ENCODE data around the gene HRH1.
"Not testable (repeated sequence)": the region's sequence is repeated elsewhere in the genome, so short reads cannot be mapped to it uniquely, and the experiment has no call there.

The HRH1 gene

GRCh38 chr3:11178421-11178820 lies 24.1 kb downstream of the HRH1 start:
- TF ChIP-seq, protein P1, sequence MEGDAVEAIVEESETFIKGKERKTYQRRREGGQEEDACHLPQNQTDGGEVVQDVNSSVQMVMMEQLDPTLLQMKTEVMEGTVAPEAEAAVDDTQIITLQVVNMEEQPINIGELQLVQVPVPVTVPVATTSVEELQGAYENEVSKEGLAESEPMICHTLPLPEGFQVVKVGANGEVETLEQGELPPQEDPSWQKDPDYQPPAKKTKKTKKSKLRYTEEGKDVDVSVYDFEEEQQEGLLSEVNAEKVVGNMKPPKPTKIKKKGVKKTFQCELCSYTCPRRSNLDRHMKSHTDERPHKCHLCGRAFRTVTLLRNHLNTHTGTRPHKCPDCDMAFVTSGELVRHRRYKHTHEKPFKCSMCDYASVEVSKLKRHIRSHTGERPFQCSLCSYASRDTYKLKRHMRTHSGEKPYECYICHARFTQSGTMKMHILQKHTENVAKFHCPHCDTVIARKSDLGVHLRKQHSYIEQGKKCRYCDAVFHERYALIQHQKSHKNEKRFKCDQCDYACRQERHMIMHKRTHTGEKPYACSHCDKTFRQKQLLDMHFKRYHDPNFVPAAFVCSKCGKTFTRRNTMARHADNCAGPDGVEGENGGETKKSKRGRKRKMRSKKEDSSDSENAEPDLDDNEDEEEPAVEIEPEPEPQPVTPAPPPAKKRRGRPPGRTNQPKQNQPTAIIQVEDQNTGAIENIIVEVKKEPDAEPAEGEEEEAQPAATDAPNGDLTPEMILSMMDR (IDR thresholded peaks at IDR 0.05; ENCODE audit: borderline replicate concordance, insufficient read depth, low read depth, low read length): no peak
- no peak overlapping the region for H3K4me3 ChIP-seq (ENCODE audit: low read depth, low read length)

- not testable (repeated sequence) for H3K4me3 ChIP-seq (ENCODE audit: low read depth, low read length)
These were observed 30.2 kb downstream of the HRH1 start for GRCh38 chr3:11184328-11184969.

- no peak overlapping the region for H3K4me3 ChIP-seq (ENCODE audit: low read depth, low read length)
- TF ChIP-seq, protein P1 (IDR thresholded peaks at IDR 0.05; ENCODE audit: borderline replicate concordance, insufficient read depth, low read depth, low read length): no peak
These were observed 30.9 kb downstream of the HRH1 start for GRCh38 chr3:11185144-11185543.

DNA sequence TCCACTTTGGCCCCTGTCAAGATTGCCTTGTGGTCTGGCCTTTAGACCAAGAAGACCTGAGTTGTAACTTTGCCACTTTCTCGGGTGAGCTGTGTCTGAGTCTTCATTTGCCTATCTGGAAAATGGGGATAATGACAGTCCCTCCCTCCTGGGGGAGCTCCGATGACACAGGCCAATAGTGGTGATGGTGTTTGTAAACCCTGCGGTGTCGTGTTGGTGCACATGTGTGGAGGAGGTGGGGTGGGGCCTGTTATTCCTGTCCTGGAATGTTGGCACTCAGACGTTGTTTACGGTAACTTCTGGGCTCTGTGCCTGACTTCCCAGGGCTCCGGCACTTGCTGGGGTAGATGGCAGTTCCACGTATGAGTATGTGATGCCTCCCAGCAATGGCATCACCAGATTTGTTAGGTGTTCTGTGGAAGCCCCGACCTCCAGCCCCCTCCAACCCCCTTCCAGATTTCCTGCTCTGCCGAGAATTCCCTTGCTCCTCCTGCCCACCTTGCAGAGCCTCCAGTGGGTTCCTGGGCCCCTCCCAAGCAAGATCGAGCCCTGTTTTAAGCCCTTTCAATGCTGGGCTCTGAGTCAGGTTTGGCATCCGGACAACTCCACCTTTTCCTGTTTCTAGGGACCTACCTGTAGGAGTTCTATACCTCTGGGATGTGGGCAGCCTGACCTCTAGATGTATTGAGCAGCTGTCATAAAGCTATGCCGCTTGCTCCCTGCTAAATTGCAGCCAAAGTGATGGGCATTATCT lies 31.4 kb downstream of the HRH1 start:
- TF ChIP-seq, protein P1 (IDR thresholded peaks at IDR 0.05; ENCODE audit: borderline replicate concordance, insufficient read depth, low read depth, low read length): no peak
- H3K4me3 ChIP-seq (ENCODE audit: low read depth, low read length): no peak overlapping the region

GRCh38 chr3:11186318-11186692 lies 32.0 kb downstream of the HRH1 start:
- H3K4me3 ChIP-seq (ENCODE audit: low read depth, low read length): no peak overlapping the region
- TF ChIP-seq, protein P1 (IDR thresholded peaks at IDR 0.05; ENCODE audit: borderline replicate concordance, insufficient read depth, low read depth, low read length): no peak

- no peak overlapping the region for H3K4me3 ChIP-seq (ENCODE audit: low read depth, low read length)
- TF ChIP-seq, protein P1 (IDR thresholded peaks at IDR 0.05; ENCODE audit: borderline replicate concordance, insufficient read depth, low read depth, low read length): no peak
These were observed 32.5 kb downstream of the HRH1 start for GRCh38 chr3:11186771-11187191.

GRCh38 chr3:11187681-11188080 lies 33.4 kb downstream of the HRH1 start:
- TF ChIP-seq, protein P1 (IDR thresholded peaks at IDR 0.05; ENCODE audit: borderline replicate concordance, insufficient read depth, low read depth, low read length): no peak

More at GRCh38 chr3:11187681-11188080, 33.4 kb downstream of the HRH1 start:
- H3K4me3 ChIP-seq (ENCODE audit: low read depth, low read length): no peak overlapping the region

Measured in GM12875 (cell line).